HG02759 (cell line): Measurements from ENCODE around the gene KLF16.
A peak's percentile ranks its signal among the peaks of the same experiment; 100 is the strongest.
"Not testable (repeated sequence)": the region's sequence is repeated elsewhere in the genome, so short reads cannot be mapped to it uniquely, and the experiment has no call there.

Experiments
- ATAC-seq: cut with Tn5 transposase; IDR thresholded peaks from one replicate; pipeline ENCODE4 v1.9.1; 2021; ENCODE audit warnings: mild to moderate bottlenecking, moderate library complexity; ENCODE audit not compliant: unreplicated experiment

KLF16 gene

GRCh38 chr19:1884719-1885334 lies 21.4 kb upstream of the KLF16 start:
- peak; percentile 19 for ATAC-seq

- ATAC-seq, result no peak
These were observed 20.9 kb upstream of the KLF16 start for GRCh38 chr19:1884291-1884718.

GRCh38 chr19:1883784-1884183 lies 20.4 kb upstream of the KLF16 start:
- ATAC-seq, result no peak

GRCh38 chr19:1882786-1883692 lies 19.7 kb upstream of the KLF16 start:
- no peak for ATAC-seq

GRCh38 chr19:1882089-1882785 lies 18.9 kb upstream of the KLF16 start:
- no peak for ATAC-seq

GRCh38 chr19:1881393-1882088 lies 18.2 kb upstream of the KLF16 start:
- not testable (repeated sequence) for ATAC-seq

- ATAC-seq, result no peak
These were observed 17.4 kb upstream of the KLF16 start for GRCh38 chr19:1880611-1881392.

- ATAC-seq, result not testable (repeated sequence)
These were observed 16.6 kb upstream of the KLF16 start for GRCh38 chr19:1879982-1880381.

- ATAC-seq, result not testable (repeated sequence)
These were observed 15.2 kb upstream of the KLF16 start for GRCh38 chr19:1878583-1878982.

- not testable (repeated sequence) for ATAC-seq
These were observed 13.9 kb upstream of the KLF16 start for GRCh38 chr19:1877280-1877660.

- ATAC-seq, result not testable (repeated sequence)
These were observed 13.3 kb upstream of the KLF16 start for GRCh38 chr19:1876496-1877279.

- ATAC-seq, result peak; percentile 92
These were observed 12.5 kb upstream of the KLF16 start for GRCh38 chr19:1875646-1876495.

GRCh38 chr19:1875265-1875645 lies 11.9 kb upstream of the KLF16 start:
- ATAC-seq, result not testable (repeated sequence)

GRCh38 chr19:1874554-1875185 lies 11.3 kb upstream of the KLF16 start:
- ATAC-seq, result no peak

GRCh38 chr19:1873524-1874473 lies 10.4 kb upstream of the KLF16 start:
- ATAC-seq, result no peak

- no peak for ATAC-seq
These were observed 9.6 kb upstream of the KLF16 start for GRCh38 chr19:1872807-1873523.
